WERI-Rb-1 (cell line): ENCODE results near the gene CD96.

Experiments
- DNase-seq: peaks from one replicate; pipeline ENCODE4 v3.0.0-alpha.2; 2020
- H3K27ac ChIP-seq: fragments of 250-450 bp; sonication (Bioruptor Pico); 2 replicates; pipeline ENCODE4 v1.5.1; 2020; ENCODE audit warnings: mild to moderate bottlenecking, moderate library complexity
- H3K27me3 ChIP-seq: fragments of 250-450 bp; sonication (Bioruptor Pico); 2 replicates; pipeline ENCODE4 v1.5.1; 2021; ENCODE audit warnings: mild to moderate bottlenecking, low read depth, moderate library complexity; ENCODE audit not compliant: insufficient read depth, severe bottlenecking
- H3K36me3 ChIP-seq: fragments of 250-450 bp; sonication (Bioruptor Pico); 2 replicates; pipeline ENCODE4 v1.5.1; 2020; ENCODE audit warnings: mild to moderate bottlenecking, moderate library complexity
- H3K4me3 ChIP-seq: 2 replicates; pipeline ENCODE4 v1.5.1; 2011; ENCODE audit warnings: low read depth, mild to moderate bottlenecking, control low read depth, low read length
- H3K9me3 ChIP-seq: fragments of 250-450 bp; sonication (Bioruptor Pico); 2 replicates; pipeline ENCODE4 v1.5.1; 2021; ENCODE audit warnings: mild to moderate bottlenecking, moderate library complexity; ENCODE audit not compliant: severe bottlenecking
- CTCF ChIP-seq: IDR thresholded peaks from 2 replicates; pipeline ENCODE4 v1.5.1; 2011; ENCODE audit warnings: low read depth, mild to moderate bottlenecking, control low read depth, inconsistent platforms, low read length

The CD96 gene

GRCh38 chr3:111541911-111542483, at the start of gene CD96:
TSS of gene CD96 (plus strand) at chr3:111542197. CDS start at chr3:111542249, 52 bp downstream.
- no peak for DNase-seq
- Histone ChIP-seq H3K9me3 (no peaks in the 10 kb centered on the region), H3K27me3 (no peaks in the 10 kb centered on the region), H3K36me3 (no peaks in the 10 kb centered on the region), H3K27ac (no peak within 1 kb of the TSS), H3K4me3 (no peak within 1 kb of the TSS)
- TF ChIP-seq CTCF, result no peak

- Histone ChIP-seq H3K27ac (no peak overlapping the region), H3K27me3 (no peaks in the 10 kb centered on the region), H3K9me3 (no peaks in the 10 kb centered on the region)
Observed at GRCh38 chr3:111493276-111493675, 48.7 kb upstream of the CD96 start.

GRCh38 chr3:111496894-111497559, 45.0 kb upstream of the CD96 start:
- Histone ChIP-seq H3K36me3 (no peaks in the 10 kb centered on the region), H3K27me3 (no peaks in the 10 kb centered on the region), H3K9me3 (no peaks in the 10 kb centered on the region), H3K27ac (no peak overlapping the region), H3K4me3 (no peak overlapping the region)
- no peak for DNase-seq
- no peak for TF ChIP-seq CTCF

More at GRCh38 chr3:111493276-111493675, 48.7 kb upstream of the CD96 start:
- TF ChIP-seq CTCF, result no peak
- no peaks in the 10 kb centered on the region for H3K36me3 ChIP-seq
- no peak overlapping the region for H3K4me3 ChIP-seq
- no peak for DNase-seq

- no peak for DNase-seq
- no peak for TF ChIP-seq CTCF
- no peaks in the 10 kb centered on the region for H3K36me3 ChIP-seq
Observed at GRCh38 chr3:111498022-111498421, 44.0 kb upstream of the CD96 start.

GRCh38 chr3:111506435-111506834, 35.6 kb upstream of the CD96 start:
- H3K27me3 ChIP-seq, result no peaks in the 10 kb centered on the region
- no peak for DNase-seq
- no peaks in the 10 kb centered on the region for H3K9me3 ChIP-seq
- no peak for TF ChIP-seq CTCF
- no peaks in the 10 kb centered on the region for H3K36me3 ChIP-seq
- no peak overlapping the region for H3K27ac ChIP-seq
- no peak overlapping the region for H3K4me3 ChIP-seq

More at GRCh38 chr3:111498022-111498421, 44.0 kb upstream of the CD96 start:
- Histone ChIP-seq H3K4me3 (no peak overlapping the region), H3K27ac (no peak overlapping the region), H3K9me3 (no peaks in the 10 kb centered on the region), H3K27me3 (no peaks in the 10 kb centered on the region)
